Smooth muscle cell (in vitro differentiated cells): Measurements from ENCODE around the gene KRTAP20-3. TPM values are rescaled to one million over a fixed set of nuclear protein-coding genes. Genes with fewer than 3 reads are reported as not detected.

Source experiments
- DNase-seq: peaks from one replicate; lab custom pipeline; 2025; ENCODE audit not compliant: unreplicated experiment; lab: John Stamatoyannopoulos, UW
- H2AFZ ChIP-seq: fragments of 200-600 bp; sonication (generic); 2 replicates; pipeline ENCODE4 v1.6.0; 2016; ENCODE audit warnings: antibody characterized with exemption, low read depth, mild to moderate bottlenecking
- H3F3A ChIP-seq: fragments of 200-600 bp; sonication (generic); 2 replicates; pipeline ENCODE4 v1.6.0; 2017; ENCODE audit warnings: antibody characterized with exemption, low read depth
- H3K27ac ChIP-seq: fragments of 200-600 bp; sonication (generic); 2 replicates; pipeline ENCODE4 v1.5.1; 2016; ENCODE audit warnings: low read depth, mild to moderate bottlenecking
- H3K27me3 ChIP-seq: fragments of 200-600 bp; sonication (generic); 2 replicates; pipeline ENCODE4 v1.6.1; 2016; ENCODE audit warnings: low read depth, mild to moderate bottlenecking
- H3K36me3 ChIP-seq: fragments of 200-600 bp; sonication (generic); 2 replicates; pipeline ENCODE4 v1.5.1; 2016; ENCODE audit warnings: low read depth
- H3K4me1 ChIP-seq: fragments of 200-600 bp; sonication (generic); 2 replicates; pipeline ENCODE4 v1.5.1; 2016; ENCODE audit warnings: low read depth
- H3K4me2 ChIP-seq: fragments of 200-600 bp; sonication (generic); 2 replicates; pipeline ENCODE4 v1.6.0; 2016; ENCODE audit warnings: mild to moderate bottlenecking
- H3K4me3 ChIP-seq: fragments of 200-600 bp; sonication (generic); 2 replicates; pipeline ENCODE4 v1.5.1; 2016; ENCODE audit warnings: mild to moderate bottlenecking
- H3K79me2 ChIP-seq: fragments of 200-600 bp; sonication (generic); 2 replicates; pipeline ENCODE4 v1.6.0; 2016; ENCODE audit warnings: low read depth, mild to moderate bottlenecking
- H3K9ac ChIP-seq: fragments of 200-600 bp; sonication (generic); 2 replicates; pipeline ENCODE4 v1.6.0; 2016; ENCODE audit warnings: low read depth
- H3K9me3 ChIP-seq: fragments of 200-600 bp; sonication (generic); replicated peaks from 2 replicates; pipeline ENCODE4 v1.5.1; 2016; ENCODE audit warnings: low read depth
- H4K20me1 ChIP-seq: fragments of 200-600 bp; sonication (generic); 2 replicates; pipeline ENCODE4 v1.6.0; 2016; ENCODE audit warnings: low read depth
- WGBS: methylation state at CpG from one replicate; pipeline ENCODE4 v1.1.7; 2016; ENCODE audit warnings: low lambda C conversion rate; 5-methylcytosine and 5-hydroxymethylcytosine counted together
- polyA plus RNA-seq: library from polyadenylated mRNA; unstranded; fragments of >200 nt; fragmentation: Nextera tagmentation; extraction: Ambion mirVana; gene quantifications from 2 replicates; pipeline ENCODE4 v1.2.1, GENCODE V29; 2016
- total RNA-seq: library from RNA; depleted of rRNA; stranded (reverse); fragments of >200 nt; gene quantifications from 2 replicates; pipeline ENCODE4 v1.2.3, GENCODE V29; 2014
- TF ChIP-seq, protein P1 (sequence below): fragments of 200-600 bp; sonication (generic); IDR thresholded peaks from 2 replicates; pipeline ENCODE4 v1.5.1; 2017; ENCODE audit warnings: borderline replicate concordance, mild to moderate bottlenecking, antibody characterized with exemption; ENCODE audit not compliant: insufficient read depth, poor library complexity, severe bottlenecking

The KRTAP20-3 gene
- total RNA-seq (not detected in 2 replicates), polyA plus RNA-seq (not detected in 2 replicates)

DNA sequence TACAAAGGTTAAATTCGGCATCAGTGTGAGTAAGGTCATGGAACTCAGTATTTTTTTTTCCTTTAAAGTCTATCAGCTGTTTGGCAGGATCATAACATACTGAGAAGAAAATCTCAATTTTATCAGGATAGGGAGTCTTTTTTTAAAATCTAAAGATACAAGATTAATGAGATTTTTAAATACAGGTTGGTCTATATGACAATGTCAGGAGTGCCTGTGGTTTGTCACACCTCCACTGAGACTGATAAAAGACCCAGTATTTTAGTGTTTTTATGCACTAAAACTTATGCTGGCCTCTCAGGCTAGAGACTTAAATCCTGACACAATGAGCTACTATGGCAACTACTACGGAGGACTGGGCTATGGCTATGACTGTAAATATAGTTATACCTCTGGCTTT is at the start of gene KRTAP20-3:
Gene KRTAP20-3, plus strand, starts transcription at position 301 of the 400 bp plus-strand sequence.
- H4K20me1 ChIP-seq: no peaks in the 10 kb centered on the region
- no peak for DNase-seq
- H3K4me1 ChIP-seq: no peaks in the 10 kb centered on the region
- no peaks in the 10 kb centered on the region for H3K36me3 ChIP-seq
- H3K79me2 ChIP-seq: no peaks in the 10 kb centered on the region
- WGBS: 94% methylated on average over 2 of the region's 2 CpGs
- no peak within 1 kb of the TSS for H3K4me2 ChIP-seq
- no peaks in the 10 kb centered on the region for H3F3A ChIP-seq
- H3K4me3 ChIP-seq: no peak within 1 kb of the TSS
- H3K27ac ChIP-seq: no peak within 1 kb of the TSS
- H3K27me3 ChIP-seq: no peaks in the 10 kb centered on the region
- H2AFZ ChIP-seq: no peak within 1 kb of the TSS
- no peaks in the 10 kb centered on the region for H3K9me3 ChIP-seq
- H3K9ac ChIP-seq: no peak within 1 kb of the TSS
- TF ChIP-seq, protein P1, sequence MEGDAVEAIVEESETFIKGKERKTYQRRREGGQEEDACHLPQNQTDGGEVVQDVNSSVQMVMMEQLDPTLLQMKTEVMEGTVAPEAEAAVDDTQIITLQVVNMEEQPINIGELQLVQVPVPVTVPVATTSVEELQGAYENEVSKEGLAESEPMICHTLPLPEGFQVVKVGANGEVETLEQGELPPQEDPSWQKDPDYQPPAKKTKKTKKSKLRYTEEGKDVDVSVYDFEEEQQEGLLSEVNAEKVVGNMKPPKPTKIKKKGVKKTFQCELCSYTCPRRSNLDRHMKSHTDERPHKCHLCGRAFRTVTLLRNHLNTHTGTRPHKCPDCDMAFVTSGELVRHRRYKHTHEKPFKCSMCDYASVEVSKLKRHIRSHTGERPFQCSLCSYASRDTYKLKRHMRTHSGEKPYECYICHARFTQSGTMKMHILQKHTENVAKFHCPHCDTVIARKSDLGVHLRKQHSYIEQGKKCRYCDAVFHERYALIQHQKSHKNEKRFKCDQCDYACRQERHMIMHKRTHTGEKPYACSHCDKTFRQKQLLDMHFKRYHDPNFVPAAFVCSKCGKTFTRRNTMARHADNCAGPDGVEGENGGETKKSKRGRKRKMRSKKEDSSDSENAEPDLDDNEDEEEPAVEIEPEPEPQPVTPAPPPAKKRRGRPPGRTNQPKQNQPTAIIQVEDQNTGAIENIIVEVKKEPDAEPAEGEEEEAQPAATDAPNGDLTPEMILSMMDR: no peak

DNA sequence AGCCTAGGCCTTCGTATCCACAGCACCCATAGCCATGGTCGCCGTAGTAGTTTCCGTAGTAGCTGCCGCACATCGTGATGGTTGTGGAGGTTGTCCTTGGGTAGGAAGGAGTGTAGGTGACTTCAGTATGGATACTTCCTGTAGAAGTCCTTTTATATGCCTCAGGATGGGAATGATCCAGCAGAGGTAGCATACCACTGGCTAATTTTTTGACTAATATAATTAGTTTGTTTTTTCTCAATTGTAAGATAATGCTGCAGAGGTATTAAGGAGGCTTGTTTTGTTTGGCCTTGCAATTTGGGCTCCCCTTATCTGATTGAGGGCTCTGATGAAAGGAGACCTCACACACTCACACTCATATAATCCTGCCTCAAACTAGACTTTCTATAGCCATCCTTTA is 43.9 kb upstream of the KRTAP20-3 start, which contains the start of gene KRTAP6-2:
Gene KRTAP6-2, minus strand, starts transcription at position 101 of the 400 bp plus-strand sequence. Its CDS starts 28 bp downstream, at position 73.
- no peak within 1 kb of the TSS for H3K4me2 ChIP-seq
- no peaks in the 10 kb centered on the region for H3K36me3 ChIP-seq
- H3K4me1 ChIP-seq: no peaks in the 10 kb centered on the region
- TF ChIP-seq, protein P1: no peak
- no peak within 1 kb of the TSS for H3K4me3 ChIP-seq
- H3K9me3 ChIP-seq: no peaks in the 10 kb centered on the region
- no peak within 1 kb of the TSS for H2AFZ ChIP-seq
- H3K9ac ChIP-seq: no peak within 1 kb of the TSS
- no peak within 1 kb of the TSS for H3K27ac ChIP-seq
- no peaks in the 10 kb centered on the region for H3F3A ChIP-seq
- DNase-seq: no peak
- H3K79me2 ChIP-seq: no peaks in the 10 kb centered on the region
- no peaks in the 10 kb centered on the region for H4K20me1 ChIP-seq
- no peaks in the 10 kb centered on the region for H3K27me3 ChIP-seq
- 93% methylated on average over 6 of the region's 6 CpGs for WGBS

DNA sequence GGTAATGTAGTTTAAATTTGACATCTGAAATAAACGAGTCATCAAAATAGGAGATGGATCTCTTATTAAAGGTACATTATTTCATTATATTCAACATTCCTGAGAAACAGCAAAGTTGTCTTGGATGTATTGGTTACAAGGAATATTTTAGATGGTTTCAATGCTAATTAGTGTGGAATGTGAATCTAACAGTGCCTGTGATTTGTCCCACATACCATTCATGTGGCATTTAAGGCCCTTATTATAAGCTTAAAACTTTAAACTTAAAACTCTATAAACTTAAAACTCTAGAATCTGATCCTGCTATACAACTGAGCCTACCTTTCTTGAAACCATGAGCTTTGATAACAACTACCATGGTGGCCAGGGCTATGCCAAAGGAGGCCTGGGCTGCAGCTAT is 41.9 kb upstream of the KRTAP20-3 start, which contains the start of gene KRTAP22-1:
Gene KRTAP22-1, plus strand, starts transcription at position 301 of the 400 bp plus-strand sequence.
- H3K27me3 ChIP-seq: no peaks in the 10 kb centered on the region
- TF ChIP-seq, protein P1: no peak
- no peak within 1 kb of the TSS for H3K9ac ChIP-seq
- WGBS: 0% methylated on average over 1 of the region's 1 CpG
- no peak within 1 kb of the TSS for H3K4me3 ChIP-seq
- no peaks in the 10 kb centered on the region for H3F3A ChIP-seq
- no peak within 1 kb of the TSS for H3K27ac ChIP-seq
- DNase-seq: no peak
- H3K4me2 ChIP-seq: no peak within 1 kb of the TSS
- H4K20me1 ChIP-seq: no peaks in the 10 kb centered on the region
- H3K9me3 ChIP-seq: no peaks in the 10 kb centered on the region
- H3K79me2 ChIP-seq: no peaks in the 10 kb centered on the region
- no peaks in the 10 kb centered on the region for H3K4me1 ChIP-seq
- H2AFZ ChIP-seq: no peak within 1 kb of the TSS
- no peaks in the 10 kb centered on the region for H3K36me3 ChIP-seq

DNA sequence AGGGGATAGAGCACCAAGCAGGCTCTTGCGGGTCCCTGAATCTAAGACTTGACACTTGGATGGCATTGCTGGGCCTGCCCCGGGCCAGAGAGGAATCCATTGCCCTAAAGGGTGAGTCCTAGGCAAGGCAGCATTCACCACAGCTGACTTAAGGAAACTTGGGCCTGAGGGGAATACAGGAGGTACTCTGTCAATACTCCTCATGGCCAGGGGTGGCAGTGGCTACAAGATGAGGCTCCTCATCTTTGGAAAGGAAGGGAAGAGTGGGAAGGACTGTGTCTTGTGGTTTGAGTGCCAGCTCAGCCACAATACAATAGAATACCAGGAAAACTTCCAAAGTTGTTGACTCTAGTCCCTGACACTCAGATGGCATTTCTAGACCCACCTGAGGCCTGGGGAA is 36.7 kb upstream of the KRTAP20-3 start:
- Histone ChIP-seq H2AFZ (no peak overlapping the region), H3K36me3 (no peaks in the 10 kb centered on the region), H3K4me2 (no peak overlapping the region), H3K9me3 (no peaks in the 10 kb centered on the region), H3K27ac (no peak overlapping the region), H3K4me3 (no peak overlapping the region), H3K79me2 (no peaks in the 10 kb centered on the region), H3F3A (no peaks in the 10 kb centered on the region), H3K9ac (no peak overlapping the region), H3K27me3 (no peaks in the 10 kb centered on the region), H4K20me1 (no peaks in the 10 kb centered on the region), H3K4me1 (no peaks in the 10 kb centered on the region)
- TF ChIP-seq, protein P1: no peak
- WGBS: 86% methylated on average over 2 of the region's 2 CpGs
- DNase-seq: no peak
